HG03039 (cell line): ENCODE data around the gene FAM107A.

Experiments used
- ATAC-seq: cut with Tn5 transposase; IDR thresholded peaks from one replicate; pipeline ENCODE4 v1.9.1; 2021; ENCODE audit warnings: mild to moderate bottlenecking, moderate library complexity; ENCODE audit not compliant: unreplicated experiment

The FAM107A gene, protein sequence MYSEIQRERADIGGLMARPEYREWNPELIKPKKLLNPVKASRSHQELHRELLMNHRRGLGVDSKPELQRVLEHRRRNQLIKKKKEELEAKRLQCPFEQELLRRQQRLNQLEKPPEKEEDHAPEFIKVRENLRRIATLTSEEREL

DNA sequence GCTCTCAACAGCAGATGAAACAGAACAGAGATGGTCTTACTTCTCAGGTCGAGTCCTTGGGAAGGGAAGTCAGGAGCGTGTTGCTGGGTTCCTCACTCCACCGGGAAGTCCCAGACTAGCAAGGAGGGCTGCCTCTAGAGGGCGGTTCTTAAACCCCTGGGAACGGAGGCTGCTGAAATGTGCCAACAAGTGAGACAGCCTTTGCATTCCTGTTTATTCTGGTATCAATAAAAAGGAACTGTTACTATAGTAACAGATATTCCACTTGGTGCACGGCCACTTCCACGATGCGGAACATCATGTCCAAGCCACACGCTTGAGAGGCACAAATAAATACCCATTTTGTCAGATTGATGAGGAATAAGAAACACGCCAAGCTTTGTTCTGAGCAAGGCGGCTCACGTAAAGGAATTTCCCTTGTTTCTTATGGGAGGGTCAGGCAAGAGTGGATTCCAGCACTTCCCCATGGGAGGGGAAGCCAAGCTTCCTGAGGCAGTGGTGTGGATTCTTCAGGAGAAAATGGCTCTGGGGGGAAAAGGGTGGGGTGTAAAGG, at the start of gene FAM107A:
FAM107A (minus strand) TSS at position 123 of the 553 bp plus-strand sequence. CDS start 7,531 bp downstream, outside the sequence.
- ATAC-seq: no peak

DNA sequence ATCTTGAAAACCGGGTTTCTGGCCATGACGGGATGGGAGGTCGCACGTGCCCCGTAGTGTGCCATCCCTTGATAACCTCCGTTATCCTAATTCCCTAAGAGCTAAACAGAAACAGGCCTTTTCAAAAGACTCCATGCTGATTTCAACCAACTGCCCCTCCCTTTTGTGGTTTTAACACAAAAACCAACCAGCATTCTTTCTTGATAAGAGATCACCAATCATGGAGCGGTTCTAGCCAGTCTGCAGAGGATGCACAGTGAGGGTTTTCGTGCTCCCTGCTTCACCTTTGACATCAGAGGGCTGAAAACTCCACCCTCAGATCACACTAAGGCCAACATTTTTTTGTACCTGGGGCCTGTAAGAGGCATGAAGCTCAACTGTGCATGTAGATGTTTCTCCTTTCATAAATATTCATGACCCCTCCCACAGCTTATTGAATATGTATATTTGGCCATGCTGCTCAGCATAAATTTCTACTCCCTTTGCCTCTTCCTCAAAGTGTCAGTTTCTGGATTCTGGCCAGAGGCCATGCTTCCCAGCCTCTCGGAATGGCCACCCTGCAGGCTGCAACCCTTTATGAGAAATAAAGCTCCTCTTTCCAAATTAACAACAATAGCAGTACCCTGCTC, 48.1 kb upstream of the FAM107A start:
- no peak for ATAC-seq

DNA sequence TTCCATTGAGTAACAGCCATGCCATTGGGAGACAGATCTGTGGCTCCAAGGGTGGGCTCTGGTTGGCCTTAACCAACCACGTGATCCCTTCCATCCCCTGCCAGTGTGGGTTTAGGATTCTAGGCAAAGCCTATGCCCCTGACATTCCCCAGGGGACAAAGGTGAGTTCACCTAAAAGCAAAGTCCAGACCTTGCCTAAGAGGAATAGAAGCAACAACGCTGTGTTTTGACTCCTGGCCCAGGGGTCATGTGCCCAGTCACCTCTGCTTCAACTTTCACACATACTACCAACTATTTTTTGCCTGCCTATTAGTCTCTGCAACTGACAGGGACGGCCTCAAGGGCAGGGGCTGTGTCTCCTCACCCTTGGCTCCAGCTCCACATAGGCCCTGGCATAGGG, 47.4 kb upstream of the FAM107A start:
- ATAC-seq: no peak

DNA sequence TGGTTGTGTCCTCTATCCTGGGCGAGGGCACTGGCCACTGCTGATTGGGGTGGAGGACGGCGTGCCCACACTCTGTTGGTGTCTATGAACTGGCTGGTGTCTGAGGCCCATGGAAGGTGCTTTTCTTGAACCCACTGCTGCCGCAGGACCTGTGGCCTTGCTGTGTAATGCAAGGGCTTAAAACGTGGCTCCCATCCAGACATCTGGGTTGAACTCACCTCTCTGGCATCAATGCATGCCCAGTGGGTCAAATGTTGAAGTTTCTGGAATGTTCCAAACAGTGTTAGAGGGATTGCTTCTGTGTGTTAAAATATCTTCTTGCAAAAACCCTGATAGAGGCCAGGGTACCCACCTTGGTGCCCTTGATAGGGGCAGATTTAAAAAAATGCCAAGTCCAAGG, 46.8 kb upstream of the FAM107A start:
- no peak for ATAC-seq

DNA sequence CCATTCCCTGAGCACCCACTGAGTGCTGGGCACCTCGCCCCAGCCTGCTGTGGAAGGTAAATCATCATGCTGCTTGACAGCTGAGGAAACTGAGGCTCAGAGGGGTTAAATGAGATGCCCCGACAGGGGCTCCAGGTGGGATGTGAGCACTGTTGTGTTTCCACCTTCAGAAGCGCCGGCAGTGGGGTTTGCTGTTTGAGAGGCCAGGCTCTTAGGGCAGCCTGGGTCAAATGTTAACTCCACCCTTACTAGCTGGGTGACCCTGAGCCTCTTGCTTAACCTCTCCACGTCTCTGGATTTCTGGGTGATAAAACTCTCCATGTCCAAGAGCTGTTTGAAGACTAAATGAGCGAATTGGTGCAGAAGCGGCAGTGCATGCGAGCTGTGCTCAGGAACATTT, 46.3 kb upstream of the FAM107A start:
- ATAC-seq: no peak

DNA sequence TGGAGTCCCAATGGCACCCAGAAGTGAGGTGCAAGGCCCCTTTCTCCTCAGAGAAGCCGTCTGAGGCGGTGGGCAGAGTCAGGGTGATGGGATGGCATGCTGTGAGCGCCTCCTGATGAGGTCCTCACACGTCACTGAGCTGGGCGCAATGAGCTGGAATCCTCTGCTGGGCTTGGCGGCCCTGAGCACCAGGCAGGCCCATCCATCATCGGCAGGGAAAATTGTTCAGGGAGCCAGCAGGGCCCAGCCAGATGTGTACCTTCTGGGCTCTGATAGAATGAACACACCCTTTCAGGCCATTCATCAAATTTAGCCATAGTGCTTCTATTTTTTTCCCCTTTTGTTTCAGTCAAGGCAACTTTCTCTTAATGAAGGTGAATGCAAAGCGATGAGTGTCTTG, 45.7 kb upstream of the FAM107A start:
- no peak for ATAC-seq

DNA sequence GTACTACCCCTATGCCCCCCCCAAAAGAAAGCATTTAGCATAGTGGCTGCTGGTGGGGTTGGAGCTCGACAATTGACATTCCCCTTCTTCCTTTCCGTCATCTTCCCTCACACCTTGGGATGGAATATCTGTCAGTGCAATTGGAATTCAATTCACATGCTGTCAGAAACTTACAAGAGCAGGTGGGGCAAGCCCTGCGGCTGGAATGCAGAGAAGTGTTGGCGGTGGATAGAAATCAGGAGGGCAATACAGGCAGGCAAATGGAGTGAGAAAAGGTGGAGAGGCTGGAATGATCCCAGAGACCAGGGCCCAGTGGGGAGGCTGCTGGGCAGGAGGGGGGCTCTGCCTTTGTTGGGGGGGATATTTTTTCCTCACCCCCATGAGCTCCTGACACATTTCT, 45.2 kb upstream of the FAM107A start:
- no peak for ATAC-seq

DNA sequence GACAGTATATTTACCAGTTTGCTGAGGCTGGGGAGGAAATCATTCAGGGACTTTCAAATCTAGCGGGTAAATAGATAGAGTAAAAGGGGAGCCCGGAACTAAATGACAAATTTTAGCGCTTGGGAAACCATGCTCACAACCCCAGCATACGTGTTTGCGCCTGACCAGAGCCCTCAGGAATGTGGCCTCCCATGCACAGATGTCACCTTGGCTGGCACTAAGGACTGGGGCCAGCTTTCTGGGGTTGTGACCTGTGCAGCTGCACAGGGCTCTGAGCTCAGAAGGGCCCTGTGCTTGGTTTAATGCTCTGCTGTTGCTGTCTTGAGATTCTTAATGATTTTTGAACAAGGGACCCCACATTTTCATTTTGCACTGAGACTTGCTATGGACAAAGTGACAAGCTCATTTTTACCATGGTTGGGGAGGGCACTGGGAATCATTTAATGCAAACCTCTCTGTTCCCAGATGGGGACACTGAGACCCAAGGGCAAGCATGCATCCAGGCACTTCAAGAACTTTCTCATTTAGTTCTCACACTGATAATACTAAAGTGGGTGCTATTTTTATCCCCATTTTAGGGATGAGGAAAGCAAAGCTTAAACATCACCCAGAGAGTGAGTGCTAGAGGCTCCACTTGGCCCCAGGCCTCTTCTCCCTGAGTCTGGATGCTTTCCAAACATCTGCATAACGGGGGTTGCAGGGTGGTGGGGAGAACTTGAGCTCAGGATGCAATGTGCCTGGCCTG, 44.1 kb upstream of the FAM107A start:
- no peak for ATAC-seq

DNA sequence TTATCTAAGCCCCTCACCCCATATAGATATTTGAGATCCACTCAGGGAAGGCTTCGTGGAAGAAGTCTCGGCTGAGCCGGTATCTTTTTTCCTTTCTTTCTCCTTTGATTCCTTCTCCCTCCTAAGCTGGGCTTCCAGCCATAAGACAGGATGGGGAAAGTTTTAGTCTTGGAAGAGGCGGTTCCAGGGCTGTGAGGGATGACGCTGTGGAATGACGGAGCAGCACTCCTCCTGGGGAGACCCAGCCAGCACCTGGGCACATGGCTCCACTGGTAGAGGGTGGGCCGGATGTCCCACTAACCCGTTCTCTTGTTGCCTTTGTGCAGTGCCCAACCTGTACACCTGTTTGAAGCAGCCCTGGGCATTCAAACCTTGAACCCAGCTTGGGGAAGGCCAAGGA, 43.2 kb upstream of the FAM107A start:
- no peak for ATAC-seq

DNA sequence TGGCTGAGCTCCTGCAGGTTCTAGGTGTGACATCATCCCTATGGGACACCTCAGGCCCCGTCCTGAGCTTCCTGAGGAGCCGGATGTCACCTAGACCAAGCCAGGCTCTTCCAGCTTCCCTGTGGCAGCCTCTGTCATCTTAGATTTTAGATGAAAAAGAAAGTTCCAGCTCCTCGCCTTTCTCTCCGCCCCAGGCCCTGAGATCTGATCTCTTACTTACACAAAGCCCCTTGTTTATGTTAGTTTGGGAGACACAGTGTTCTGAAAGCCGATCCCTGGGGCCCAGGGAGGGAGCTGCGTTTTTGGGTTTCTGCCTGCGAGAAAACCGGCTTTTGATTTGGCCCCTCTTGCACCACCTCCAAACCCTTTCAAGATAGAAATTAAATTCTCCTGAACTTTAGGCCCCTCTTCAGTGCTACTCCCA, 40.2 kb upstream of the FAM107A start:
- ATAC-seq: no peak

DNA sequence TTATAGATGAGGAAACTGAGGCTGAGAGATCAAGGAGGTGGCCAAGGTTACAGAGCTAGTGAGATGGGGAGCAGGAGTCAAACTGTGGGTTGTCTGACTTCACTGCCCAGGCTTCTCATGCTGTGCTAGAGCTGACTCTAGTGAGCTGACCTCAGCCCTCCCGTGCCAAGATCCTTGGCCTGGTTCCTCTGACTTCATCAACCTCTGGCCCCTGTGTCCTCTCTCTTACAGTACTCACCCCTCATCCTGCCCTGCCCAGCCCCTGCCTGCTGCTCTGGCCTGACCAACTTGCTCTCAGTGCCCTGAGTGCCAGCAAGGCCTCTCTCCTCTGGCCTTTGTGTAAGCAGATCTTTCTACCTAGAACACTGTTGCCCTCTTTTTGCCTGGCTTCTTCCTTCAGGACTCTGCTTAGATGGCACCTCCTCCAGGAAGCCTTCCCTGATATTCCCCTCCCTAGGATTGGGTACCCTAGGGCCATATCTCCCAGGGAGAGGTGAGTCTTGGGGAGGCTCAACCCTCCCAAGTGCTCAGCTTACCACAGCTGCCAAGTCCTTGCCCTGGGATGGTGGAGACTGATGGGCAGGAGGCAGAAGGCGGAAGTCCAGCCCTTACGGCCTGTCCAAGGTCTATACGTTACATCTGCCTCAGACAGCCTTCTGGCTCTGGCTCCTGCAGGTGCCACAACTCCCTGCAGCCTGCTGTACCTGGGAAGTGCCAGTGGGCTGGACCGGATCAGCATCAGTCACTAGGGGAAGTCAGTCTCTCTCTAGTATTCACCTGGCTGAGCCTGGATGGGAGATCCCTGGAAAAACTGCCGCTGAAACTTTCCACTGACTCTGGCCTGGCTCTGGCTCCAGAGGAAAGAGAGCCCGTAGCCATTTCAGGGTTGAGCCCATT, 36.3 kb upstream of the FAM107A start:
- ATAC-seq: no peak

DNA sequence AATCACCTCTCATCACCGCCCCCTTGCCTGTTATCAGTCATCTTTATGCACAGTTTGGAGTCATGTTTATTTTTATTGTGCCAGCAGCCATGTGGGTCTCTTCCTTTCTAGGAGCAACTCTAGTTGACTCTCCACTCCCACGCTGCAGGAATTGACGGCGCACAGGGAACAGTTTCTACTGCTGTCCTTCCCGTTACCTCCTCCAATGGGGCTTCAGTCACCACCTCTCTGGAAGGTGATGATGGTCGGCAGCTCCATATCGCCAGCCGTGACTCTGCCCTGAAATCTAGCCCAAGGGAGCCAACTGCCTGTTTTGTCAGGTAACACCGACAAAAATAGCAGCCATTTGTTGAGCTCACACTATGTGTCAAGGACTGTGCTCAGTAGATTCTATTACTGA, 35.6 kb upstream of the FAM107A start:
- ATAC-seq: no peak

DNA sequence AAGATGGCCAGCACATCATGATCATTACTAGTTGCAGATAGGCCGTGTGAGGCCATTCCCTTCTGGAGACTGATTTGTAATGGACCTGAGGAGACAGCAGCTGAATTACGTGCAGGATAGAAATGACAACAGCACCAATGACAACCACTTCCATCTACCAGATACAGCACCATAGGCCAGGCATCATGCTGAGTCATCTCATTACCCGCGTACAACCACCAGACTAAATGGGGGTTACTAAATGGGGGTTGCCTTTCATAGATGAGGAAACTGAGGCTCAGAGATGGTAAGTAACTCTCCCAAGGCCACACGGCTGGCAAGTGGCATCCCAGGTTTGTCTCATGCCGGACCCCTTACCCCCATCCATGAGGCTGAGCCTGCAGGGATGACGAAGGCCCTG, 32.8 kb upstream of the FAM107A start:
- ATAC-seq: peak; percentile 51

DNA sequence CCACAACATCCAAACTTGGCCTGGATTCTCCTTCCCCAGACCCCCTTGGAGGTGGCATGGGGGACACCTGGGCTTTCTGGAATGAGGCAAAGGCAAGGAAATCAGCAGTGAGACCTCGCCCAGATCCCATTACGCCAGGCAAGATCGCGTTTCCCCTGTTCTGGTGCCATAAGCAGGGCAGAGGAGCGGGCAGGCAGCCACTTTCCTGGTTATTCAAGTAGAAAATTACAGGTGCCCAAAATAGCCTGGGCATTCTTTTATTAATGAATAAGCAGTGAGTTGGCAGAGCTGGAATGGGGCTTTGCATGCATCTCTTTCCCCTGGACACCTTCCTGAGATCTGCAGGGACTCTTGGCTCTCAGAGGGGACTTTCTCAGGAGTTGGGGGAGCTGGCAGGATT, 31.5 kb upstream of the FAM107A start:
- no peak for ATAC-seq

DNA sequence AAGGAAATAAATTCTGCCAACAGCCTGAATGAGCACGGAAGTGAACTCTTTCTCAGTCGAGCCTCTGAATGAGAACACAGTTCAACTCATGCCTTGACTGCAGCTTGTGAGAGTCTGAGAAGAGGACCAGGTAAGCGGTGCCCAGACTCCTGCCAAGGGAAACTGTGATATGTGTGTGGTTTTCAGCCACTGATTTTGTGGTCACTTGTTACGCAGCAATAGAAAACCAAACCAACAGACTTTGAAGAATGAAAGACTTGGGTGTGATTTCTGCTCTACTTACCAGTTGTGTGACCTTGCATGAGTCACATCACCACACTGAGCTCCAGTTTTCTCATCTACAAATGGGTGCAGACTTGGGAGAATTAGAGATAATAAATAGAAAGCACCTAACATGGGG, 30.6 kb upstream of the FAM107A start:
- no peak for ATAC-seq

DNA sequence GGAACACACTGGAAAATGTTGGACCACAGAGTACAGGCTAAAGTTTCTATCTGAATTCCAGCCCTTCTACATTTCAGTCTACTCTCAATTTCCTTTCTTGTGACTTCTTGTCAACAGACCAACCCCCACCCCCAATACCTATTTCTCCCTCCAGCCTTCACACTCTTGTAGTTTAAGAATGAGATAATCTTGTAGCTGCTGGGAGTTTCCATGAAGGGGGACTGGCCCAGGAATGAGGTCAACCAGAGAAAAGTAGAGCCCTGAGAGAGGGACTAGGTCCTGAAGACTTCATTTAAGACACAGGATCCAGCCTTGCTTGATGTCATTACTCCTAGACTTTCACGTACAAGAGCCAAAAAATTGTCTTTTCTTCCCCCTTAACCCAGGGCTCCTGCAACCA, 29.5 kb upstream of the FAM107A start:
- ATAC-seq: no peak

DNA sequence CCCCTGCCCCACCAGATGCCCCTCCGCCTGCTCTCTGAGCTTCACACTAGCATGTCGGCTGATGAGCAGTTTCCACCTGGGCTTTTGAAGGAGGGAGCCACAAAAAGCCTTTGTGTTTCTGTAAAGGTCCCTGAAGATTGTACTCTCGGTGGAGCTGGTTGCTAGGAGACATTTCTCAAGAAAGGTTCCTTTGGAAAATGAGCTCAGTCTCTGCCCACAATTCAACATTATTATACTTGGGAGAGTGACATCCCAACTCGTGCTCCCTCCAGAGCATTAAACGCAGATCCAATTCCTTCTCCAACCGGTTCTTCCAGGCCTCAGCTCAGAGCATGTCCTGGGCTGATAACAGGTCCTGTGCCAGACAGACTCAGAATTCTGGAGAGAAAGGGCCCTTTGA, 26.8 kb upstream of the FAM107A start:
- ATAC-seq: no peak

DNA sequence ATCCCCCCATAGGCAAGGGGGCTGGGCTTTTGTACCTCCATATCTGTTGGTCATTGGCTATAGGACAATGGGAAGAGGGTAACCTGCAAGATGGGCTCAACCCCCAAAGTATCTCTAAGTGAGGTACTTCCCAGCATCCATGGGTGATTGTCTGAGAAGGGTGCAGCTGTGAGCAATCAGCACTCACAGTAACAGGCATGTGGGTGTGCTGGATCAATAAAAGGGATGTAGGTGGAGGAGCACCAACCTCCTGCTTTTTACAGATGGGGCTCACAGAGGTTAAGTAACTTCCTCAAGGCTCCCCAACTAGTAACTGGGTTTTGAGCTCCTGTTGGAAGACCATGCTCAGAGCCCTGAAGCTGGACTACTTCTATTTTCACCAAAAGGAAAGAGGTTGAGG, 26.4 kb upstream of the FAM107A start:
- ATAC-seq: no peak

DNA sequence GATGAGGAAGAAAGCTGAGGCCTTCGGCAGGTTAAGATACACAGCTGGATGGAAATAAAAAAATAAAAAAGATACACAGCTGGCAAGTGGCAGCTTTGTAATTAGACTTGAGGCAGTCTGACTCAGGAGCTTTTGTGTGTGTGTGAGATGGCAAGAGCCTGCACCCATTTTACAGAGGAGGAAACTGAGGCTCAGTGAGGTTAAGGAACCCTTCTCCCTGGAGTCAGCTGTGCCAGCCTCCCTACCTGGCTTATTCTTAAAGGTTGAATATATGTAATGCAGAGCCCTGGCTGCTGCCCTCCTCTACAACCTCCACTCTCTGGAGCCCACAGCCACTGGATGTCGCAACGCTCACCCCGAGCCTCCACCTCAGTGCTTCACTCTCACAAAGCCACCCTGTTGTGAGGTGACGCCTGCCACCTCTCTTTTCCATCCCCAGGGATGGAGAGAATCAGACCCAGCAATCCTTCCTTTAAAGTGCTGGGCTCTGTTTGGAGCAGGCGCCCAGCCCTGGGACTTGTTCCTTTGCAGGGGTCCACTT, 20.6 kb upstream of the FAM107A start:
- ATAC-seq: no peak

DNA sequence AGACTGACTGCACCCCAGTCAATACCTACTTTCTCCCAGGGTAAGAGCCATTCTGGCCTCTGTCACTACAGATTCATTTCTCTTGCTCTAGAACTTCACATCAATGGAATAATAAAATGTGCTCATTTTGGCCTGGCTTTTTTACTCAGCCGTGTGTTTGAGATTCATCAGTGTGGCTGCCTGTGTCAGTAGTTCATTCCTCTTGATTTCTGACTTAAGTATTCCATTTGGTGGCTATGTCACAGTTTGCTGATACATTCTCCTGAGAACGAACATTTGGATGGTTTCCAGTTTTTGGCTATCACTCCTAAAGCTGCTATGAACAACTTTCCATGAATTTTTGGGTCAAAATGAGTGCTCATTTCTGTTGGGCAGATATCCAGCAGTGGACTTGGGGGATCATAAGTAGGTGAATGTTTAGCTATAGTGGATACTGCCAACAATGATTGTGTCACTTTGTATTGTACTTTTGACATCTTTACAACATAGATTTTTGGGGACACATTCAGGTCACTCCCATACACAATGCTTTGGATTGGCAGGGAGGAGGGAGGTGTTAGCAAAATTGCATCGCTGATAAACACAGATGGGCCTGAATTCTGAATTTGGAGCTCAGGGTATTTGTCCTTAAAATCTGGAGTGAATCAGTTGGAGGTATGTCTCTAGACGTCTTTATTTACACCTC, 19.8 kb upstream of the FAM107A start:
- no peak for ATAC-seq
